SU-DHL-6 (cell line): Measurements from ENCODE around the gene MYO1D.

ENCODE experiments used
- H2AFZ ChIP-seq: fragments of 200-600 bp; sonication (generic); 2 replicates; pipeline ENCODE4 v1.6.1; 2014; ENCODE audit warnings: low read depth, mild to moderate bottlenecking, moderate library complexity, mixed read lengths, antibody characterized with exemption, low read length; ENCODE audit not compliant: severe bottlenecking
- H3F3A ChIP-seq: fragments of 200-600 bp; shearing (Covaris generic); 2 replicates; pipeline ENCODE4 v1.6.0; 2016; ENCODE audit warnings: antibody characterized with exemption, mild to moderate bottlenecking; ENCODE audit not compliant: insufficient read depth
- H3K27ac ChIP-seq: fragments of 200-600 bp; sonication (generic); 2 replicates; pipeline ENCODE4 v1.5.1; 2016; ENCODE audit warnings: low read depth, mild to moderate bottlenecking, low read length, moderate library complexity, mixed read lengths
- H3K27me3 ChIP-seq: fragments of 200-600 bp; sonication (generic), shearing (Covaris generic); 2 replicates; pipeline ENCODE4 v1.6.0; 2014; ENCODE audit warnings: mild to moderate bottlenecking, low read length
- H3K36me3 ChIP-seq: fragments of 200-600 bp; sonication (generic); 2 replicates; pipeline ENCODE4 v1.6.1; 2014; ENCODE audit warnings: mild to moderate bottlenecking, low read length, mixed read lengths
- H3K4me2 ChIP-seq: fragments of 300-600, 200-600 bp; shearing (Covaris generic), sonication (generic); 2 replicates; pipeline ENCODE4 v1.6.0; 2014; ENCODE audit warnings: low read length, low read depth, mild to moderate bottlenecking; ENCODE audit not compliant: poor library complexity, severe bottlenecking
- H3K4me3 ChIP-seq: fragments of 200-600 bp; sonication (generic); 2 replicates; pipeline ENCODE4 v1.5.1; 2014; ENCODE audit warnings: antibody characterized with exemption, low read length, mild to moderate bottlenecking, mixed read lengths; ENCODE audit not compliant: insufficient read depth, poor library complexity, severe bottlenecking
- H3K79me2 ChIP-seq: fragments of 200-600 bp; sonication (generic); 2 replicates; pipeline ENCODE4 v1.6.1; 2014; ENCODE audit warnings: mild to moderate bottlenecking, low read length, moderate library complexity; ENCODE audit not compliant: insufficient read depth
- H3K9ac ChIP-seq: fragments of 200-600 bp; sonication (generic); 2 replicates; pipeline ENCODE4 v1.7.0; 2014; ENCODE audit warnings: mild to moderate bottlenecking, low read length
- H3K9me2 ChIP-seq: fragments of 200-600 bp; sonication (generic); replicated peaks from 2 replicates; pipeline ENCODE4 v1.6.1; 2014; ENCODE audit warnings: low read length; ENCODE audit not compliant: insufficient read depth
- H3K9me3 ChIP-seq: fragments of 200-600 bp; sonication (generic); 2 replicates; pipeline ENCODE4 v1.6.1; 2014; ENCODE audit warnings: low read length, mixed read lengths; ENCODE audit not compliant: insufficient read depth
- H4K20me1 ChIP-seq: fragments of 200-600 bp; sonication (generic); 2 replicates; pipeline ENCODE4 v1.6.1; 2014; ENCODE audit warnings: low read depth, mild to moderate bottlenecking, antibody characterized with exemption, low read length, moderate library complexity, mixed read lengths
- EZH2phosphoT487 ChIP-seq: fragments of 200-600 bp; sonication (generic), shearing (Covaris generic); conservative IDR thresholded peaks from 2 replicates; pipeline ENCODE4 v1.6.1; 2018; ENCODE audit warnings: mild to moderate bottlenecking, antibody characterized with exemption, low read length, moderate library complexity, mixed read lengths
- TF ChIP-seq, protein P1 (sequence below): fragments of 200-600 bp; sonication (generic); IDR thresholded peaks from one replicate; pipeline ENCODE4 v1.5.1; 2017; ENCODE audit warnings: antibody characterized with exemption, mild to moderate bottlenecking, low read length, moderate library complexity; ENCODE audit not compliant: insufficient read depth, poor library complexity, severe bottlenecking

MYO1D gene

DNA sequence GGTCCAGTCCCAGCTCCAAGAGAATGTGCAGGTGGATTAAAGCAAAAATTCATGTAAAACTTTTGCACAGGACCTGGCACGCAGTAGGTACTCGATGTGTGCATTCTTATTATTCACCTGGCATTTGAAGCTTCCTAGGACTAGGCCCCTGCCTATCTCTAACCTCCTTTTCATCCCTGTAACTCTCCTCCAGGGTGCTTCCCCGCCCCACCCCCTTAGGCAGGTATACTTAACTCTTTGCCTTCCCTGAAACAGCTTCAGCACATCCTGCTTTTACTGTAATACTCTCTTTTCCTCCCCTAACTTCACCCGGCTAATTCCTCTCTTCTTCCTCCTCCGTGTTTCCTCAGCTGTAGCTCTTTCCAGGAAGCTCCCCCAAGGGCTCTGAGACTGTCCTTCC, 335.3 kb downstream of the MYO1D start:
- H3K9me2 ChIP-seq = no peaks in the 10 kb centered on the region
- no peaks in the 10 kb centered on the region for H3K9me3 ChIP-seq
- no peaks in the 10 kb centered on the region for H3K36me3 ChIP-seq
- no peaks in the 10 kb centered on the region for H3F3A ChIP-seq
- no peak overlapping the region for H3K4me2 ChIP-seq
- no peaks in the 10 kb centered on the region for H4K20me1 ChIP-seq
- H3K9ac ChIP-seq = no peak overlapping the region
- H3K4me3 ChIP-seq = no peak overlapping the region
- no peak overlapping the region for H3K27ac ChIP-seq
- no peak overlapping the region for H2AFZ ChIP-seq
- H3K79me2 ChIP-seq = no peaks in the 10 kb centered on the region
- H3K27me3 ChIP-seq = no peaks in the 10 kb centered on the region
- TF ChIP-seq, protein P1, sequence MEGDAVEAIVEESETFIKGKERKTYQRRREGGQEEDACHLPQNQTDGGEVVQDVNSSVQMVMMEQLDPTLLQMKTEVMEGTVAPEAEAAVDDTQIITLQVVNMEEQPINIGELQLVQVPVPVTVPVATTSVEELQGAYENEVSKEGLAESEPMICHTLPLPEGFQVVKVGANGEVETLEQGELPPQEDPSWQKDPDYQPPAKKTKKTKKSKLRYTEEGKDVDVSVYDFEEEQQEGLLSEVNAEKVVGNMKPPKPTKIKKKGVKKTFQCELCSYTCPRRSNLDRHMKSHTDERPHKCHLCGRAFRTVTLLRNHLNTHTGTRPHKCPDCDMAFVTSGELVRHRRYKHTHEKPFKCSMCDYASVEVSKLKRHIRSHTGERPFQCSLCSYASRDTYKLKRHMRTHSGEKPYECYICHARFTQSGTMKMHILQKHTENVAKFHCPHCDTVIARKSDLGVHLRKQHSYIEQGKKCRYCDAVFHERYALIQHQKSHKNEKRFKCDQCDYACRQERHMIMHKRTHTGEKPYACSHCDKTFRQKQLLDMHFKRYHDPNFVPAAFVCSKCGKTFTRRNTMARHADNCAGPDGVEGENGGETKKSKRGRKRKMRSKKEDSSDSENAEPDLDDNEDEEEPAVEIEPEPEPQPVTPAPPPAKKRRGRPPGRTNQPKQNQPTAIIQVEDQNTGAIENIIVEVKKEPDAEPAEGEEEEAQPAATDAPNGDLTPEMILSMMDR = no peak
- no peak for TF ChIP-seq EZH2phosphoT487

DNA sequence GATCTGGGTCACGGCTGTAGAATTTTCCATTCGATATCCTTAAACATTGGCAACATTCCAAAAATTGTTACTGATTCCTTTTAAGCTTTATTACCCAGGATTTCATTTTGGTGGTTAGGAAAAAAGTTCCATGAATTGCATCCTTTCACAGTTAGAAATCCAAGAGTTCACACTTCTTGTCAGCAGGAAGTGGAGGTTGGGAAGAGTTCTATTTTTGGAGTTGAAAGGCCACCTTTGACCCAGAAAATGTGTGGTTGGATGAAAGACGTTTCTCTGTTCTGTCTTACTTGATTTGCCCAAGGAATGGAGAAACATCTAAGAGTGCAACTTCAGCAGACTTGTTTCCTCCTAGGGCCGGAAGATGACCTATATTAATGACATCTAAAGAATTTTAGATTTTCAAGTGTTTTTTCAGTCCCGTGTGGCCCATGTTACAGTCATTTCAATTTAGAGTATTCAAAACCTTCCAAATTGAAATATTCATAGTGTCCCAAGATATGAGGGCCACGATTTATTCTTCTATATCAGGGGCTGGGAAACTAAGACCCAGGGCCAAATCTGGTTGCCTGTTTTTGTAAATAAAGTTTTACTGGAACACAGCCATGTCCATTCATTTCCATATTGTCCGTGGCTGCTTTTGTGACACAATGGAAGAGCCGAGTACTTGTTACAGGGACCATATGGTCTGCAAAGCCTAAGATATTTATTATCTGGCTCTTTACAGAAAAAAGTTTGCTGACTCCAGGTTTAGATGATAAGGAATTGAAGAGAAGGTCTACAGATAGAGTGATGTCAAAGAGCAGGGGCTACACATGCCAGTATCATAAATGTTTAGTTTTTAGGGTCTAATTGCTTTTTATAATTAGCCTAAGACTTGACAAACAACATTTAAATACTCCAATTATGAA, 339.9 kb downstream of the MYO1D start:
- Histone ChIP-seq H3K9me3 (no peaks in the 10 kb centered on the region), H3K79me2 (no peaks in the 10 kb centered on the region), H3K9ac (no peak overlapping the region), H3K36me3 (no peaks in the 10 kb centered on the region), H3K27ac (no peak overlapping the region), H4K20me1 (no peaks in the 10 kb centered on the region), H3K27me3 (no peaks in the 10 kb centered on the region), H3K4me2 (no peak overlapping the region), H3K9me2 (no peaks in the 10 kb centered on the region), H2AFZ (no peak overlapping the region), H3F3A (no peaks in the 10 kb centered on the region), H3K4me3 (no peak overlapping the region)
- TF ChIP-seq, protein P1 = no peak
- no peak for TF ChIP-seq EZH2phosphoT487

DNA sequence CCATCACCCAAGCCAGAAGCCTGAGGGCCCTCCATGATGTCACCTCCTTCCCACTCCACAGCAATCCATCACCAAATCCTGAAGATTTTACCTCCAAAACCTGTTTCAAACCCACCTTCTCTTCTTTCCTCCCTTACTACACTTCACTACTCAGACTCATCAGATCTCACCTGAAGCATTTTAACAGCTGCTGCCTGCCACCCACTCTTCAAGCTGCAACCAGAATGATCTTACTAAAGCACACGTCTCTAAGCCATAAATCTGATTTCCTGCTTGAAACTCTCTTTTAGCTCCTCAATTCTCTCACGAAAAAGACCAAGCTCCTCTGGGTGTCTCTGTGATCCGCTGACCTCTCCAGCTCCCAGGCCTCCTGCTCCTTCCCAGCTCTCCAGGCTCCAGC, 343.6 kb downstream of the MYO1D start:
- no peaks in the 10 kb centered on the region for H3K9me2 ChIP-seq
- H3K4me2 ChIP-seq = no peak overlapping the region
- no peaks in the 10 kb centered on the region for H4K20me1 ChIP-seq
- no peaks in the 10 kb centered on the region for H3K36me3 ChIP-seq
- H3F3A ChIP-seq = no peaks in the 10 kb centered on the region
- H3K27ac ChIP-seq = no peak overlapping the region
- H3K9ac ChIP-seq = no peak overlapping the region
- H3K79me2 ChIP-seq = no peaks in the 10 kb centered on the region
- H3K9me3 ChIP-seq = no peaks in the 10 kb centered on the region
- no peaks in the 10 kb centered on the region for H3K27me3 ChIP-seq
- H3K4me3 ChIP-seq = no peak overlapping the region
- TF ChIP-seq, protein P1 = no peak
- TF ChIP-seq EZH2phosphoT487 = no peak
- H2AFZ ChIP-seq = no peak overlapping the region
